SU-DHL-6 (cell line): ENCODE data around the gene ZFTA.

ENCODE experiments used
- EZH2phosphoT487 ChIP-seq: fragments of 200-600 bp; sonication (generic), shearing (Covaris generic); conservative IDR thresholded peaks from 2 replicates; pipeline ENCODE4 v1.6.1; 2018; ENCODE audit warnings: mild to moderate bottlenecking, antibody characterized with exemption, low read length, moderate library complexity, mixed read lengths
- TF ChIP-seq, protein P1 (sequence below): fragments of 200-600 bp; sonication (generic); IDR thresholded peaks from one replicate; pipeline ENCODE4 v1.5.1; 2017; ENCODE audit warnings: antibody characterized with exemption, mild to moderate bottlenecking, low read length, moderate library complexity; ENCODE audit not compliant: insufficient read depth, poor library complexity, severe bottlenecking

DNA sequence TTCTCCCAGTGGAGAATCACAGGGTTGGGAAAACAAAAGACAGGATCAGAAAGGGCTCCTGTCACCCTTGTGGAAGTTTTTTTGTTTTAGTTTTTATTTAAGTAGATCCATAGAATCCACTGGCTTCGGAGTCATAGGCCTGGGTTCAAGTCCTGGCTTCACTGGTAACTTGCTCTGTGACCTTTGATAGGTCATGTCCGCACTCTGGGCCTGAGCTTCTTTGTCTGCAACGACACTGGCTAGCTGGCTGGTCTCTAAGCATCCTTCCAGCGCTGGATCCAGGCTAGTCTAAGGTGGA lies 1.4 kb downstream of the ZFTA start:
- no peak for TF ChIP-seq EZH2phosphoT487
- TF ChIP-seq, protein P1, sequence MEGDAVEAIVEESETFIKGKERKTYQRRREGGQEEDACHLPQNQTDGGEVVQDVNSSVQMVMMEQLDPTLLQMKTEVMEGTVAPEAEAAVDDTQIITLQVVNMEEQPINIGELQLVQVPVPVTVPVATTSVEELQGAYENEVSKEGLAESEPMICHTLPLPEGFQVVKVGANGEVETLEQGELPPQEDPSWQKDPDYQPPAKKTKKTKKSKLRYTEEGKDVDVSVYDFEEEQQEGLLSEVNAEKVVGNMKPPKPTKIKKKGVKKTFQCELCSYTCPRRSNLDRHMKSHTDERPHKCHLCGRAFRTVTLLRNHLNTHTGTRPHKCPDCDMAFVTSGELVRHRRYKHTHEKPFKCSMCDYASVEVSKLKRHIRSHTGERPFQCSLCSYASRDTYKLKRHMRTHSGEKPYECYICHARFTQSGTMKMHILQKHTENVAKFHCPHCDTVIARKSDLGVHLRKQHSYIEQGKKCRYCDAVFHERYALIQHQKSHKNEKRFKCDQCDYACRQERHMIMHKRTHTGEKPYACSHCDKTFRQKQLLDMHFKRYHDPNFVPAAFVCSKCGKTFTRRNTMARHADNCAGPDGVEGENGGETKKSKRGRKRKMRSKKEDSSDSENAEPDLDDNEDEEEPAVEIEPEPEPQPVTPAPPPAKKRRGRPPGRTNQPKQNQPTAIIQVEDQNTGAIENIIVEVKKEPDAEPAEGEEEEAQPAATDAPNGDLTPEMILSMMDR, result no peak
